ENCODE data around the gene IL16. TPM values are rescaled to one million over a fixed set of nuclear protein-coding genes. Genes with fewer than 3 reads are reported as not detected.

The IL16 gene
- total RNA-seq, 1 experiment from 2014 or later: not detected

DNA sequence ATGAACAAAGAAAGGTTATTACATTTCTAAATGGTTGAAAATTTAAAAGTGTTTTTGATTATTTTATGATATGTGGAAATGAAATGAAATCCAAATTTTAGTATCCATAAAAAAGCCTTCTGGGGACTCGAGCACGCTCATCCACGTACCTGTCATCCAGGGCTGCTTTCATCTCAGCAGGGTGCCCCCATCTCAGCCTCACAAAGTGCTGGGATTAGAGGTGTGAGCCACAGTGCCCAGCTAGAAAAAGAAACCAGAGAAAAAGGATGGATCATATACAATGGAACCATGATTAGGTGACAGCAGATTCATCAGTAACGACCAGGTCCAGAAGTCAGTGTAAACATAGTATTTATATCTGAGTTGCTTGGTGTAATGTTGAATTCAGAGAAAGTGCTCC, 77.6 kb downstream of the IL16 start:
- DNase-seq (ENCODE audit: low read depth): no peak

DNA sequence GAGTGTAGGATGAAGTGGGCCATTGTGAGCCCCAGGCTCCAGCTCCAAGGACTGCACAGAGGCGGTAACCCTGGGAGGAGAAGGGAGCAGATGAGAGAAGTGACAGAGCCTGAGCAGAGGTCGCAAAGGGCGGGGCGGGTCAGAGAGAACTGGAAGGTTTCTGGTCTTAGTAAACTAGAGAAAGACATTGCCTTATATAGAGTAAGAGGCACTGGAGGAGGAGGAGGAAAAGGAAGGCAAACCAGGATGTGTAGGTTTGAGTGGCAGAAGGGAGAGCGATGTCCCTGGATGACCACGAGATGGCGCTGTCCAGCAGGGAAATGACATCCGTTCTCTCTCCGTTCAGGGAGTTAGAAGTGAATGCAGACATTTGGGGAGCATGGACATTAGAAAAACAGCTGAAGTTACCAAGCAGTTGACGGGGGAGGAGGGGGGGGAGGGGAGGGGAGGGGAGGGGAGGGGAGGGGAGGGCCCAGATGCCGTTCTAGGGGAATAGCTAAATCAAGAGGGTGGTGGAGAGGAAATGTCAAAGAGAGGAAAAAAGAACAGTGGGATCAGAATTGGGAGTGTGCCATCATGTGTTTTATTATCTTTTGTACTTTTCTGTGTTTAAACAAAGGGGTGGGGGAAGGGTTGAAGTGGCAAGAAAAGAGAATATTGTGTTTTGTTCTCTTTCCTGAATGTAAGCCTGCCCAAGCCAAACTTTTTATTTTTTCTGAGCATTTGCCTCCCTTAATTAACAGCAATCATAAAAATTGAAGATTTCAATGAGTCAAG, 78.4 kb downstream of the IL16 start:
- DNase-seq (ENCODE audit: low read depth): peak; percentile 83

DNA sequence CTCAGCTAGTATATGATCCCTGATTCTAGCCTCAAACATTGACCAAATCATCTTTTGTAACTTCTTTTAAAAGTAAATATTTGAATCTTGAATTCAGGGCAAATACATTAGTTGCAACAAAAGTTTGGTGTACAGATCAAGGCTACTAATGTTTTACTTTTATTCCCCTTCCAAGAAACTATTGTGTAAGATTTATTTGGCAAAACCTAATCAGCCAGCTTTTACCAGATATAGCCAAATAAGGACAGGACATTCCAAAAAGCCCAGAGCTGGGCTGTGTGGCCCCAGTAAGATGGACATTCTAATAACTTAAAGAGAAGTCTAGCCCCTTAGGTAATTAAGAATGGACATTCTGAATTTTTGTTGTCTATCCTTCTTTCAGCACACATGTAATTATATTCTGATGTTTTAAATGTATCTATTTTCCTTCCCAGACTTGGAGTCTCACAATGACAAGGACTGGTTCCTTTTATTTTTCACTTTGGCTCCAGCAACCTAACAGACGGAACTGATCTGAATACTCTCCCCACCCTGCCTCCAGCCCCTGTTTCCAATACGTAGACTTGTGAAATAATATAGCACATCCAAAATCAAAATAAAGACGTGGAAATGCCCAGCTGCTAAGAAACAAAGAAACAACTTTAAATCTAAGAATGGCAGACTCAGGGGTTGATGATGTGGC, 79.2 kb downstream of the IL16 start:
- DNase-seq (ENCODE audit: low read depth): no peak

DNA sequence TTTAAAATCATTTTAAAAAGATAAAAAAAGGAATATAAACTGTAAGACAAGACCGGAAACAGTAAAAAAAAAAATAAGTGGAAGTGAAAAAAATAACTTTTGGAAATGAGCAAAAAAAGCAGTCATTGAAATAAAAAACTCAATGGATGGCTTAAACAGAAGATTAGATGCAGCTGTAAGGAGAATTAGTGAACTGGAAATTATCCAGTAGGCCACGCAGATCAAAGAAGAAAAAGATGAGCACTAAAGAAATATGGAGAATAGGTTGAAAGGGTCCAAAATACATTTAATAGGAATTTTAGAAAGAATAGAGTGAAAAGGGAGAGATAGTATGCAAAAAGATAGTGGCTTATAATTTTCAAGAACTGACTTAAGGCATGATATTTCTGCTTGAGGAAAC, 80.3 kb downstream of the IL16 start:
- DNase-seq (ENCODE audit: low read depth): no peak

DNA sequence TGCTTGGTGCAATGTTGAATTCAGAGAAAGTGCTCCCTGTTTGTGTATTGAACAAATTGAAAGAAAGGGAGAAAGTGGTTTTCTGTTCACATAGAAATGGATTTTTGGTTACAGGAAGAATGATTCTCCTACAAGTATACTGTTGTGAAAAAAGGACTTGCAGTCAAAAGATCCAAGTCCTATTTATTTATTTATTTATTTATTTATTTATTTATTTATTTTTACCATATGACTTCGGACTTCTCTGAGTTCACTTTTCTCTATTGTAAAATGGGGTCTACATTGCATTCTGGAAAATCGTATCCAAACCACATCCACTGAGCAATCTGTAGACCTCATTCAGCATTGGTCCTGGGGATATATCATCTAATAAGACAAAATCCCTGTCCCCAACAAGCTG, 81.2 kb downstream of the IL16 start:
- no peak for DNase-seq (ENCODE audit: low read depth)

DNA sequence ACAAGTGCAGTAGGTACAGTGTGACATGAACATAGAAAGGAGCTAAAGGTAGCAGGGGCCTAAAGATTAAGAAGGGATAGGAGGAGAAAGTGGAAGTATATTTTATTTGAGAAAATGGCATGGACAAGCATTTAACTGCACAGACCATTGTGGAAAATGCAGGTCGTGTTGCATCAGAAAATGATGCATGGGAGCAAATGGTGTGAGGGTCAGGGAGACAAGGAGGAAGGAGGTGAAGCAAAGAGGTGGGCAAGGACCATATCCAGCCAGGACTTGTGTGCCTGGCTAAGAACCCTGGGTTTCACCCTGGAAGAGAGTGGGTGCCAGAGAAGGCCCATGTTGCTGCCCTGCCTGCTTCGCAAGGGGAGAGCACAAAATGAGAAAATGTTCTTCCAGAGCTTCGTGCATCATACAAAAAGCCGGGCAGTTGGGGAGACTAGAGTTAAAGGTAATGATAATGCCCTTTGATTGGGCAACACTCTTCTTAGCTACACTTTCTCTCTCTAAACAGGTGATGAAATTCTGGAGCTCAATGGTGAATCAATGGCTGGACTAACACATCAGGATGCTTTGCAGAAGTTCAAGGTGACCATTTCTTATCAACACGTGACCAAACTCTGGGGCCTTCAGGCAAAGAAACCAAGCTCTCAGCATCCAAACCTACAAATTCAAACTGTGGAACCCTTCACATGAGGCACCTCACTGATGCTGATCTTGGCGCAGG, 81.8 kb downstream of the IL16 start:
- DNase-seq (ENCODE audit: low read depth): no peak

DNA sequence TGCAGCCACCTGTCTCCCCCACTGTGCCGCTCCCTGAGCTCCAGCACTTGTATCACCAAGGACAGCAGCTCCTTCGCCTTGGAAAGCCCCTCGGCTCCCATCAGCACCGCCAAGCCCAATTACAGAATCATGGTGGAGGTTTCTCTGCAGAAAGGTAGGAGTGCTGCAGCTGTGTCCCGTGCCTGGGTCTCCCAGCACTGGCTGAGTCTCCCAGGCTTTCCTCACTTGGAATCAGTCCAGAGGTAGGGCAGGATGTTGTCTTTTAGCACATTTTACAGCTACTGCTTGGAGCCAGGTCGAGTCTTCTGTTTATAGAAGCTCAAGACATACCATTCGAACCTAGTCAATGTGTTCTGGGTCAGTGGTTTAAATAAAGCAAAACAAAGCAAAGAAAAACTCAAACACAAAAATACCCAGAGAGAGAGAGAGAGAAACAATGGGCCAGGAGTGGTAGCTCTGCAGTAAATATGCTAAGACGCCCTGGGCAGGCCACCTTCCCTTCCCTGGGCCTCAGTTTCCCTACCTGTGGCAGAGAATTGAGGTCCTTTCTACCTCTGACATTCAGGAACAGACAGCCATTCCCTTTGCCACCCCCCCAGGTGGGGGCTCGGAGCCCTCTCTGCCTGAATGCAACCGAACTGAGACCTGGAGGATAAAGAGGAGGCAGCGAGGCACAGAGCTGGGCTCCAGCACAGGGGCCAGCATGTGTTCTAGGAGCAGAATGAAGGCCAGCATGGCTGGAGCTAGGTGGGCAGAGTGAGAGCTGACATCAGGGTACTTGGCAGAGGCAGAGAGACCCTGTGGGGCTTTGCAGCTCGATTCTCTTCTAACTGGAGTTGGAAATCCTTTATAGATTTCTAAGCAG, 83.2 kb downstream of the IL16 start:
- no peak for DNase-seq (ENCODE audit: low read depth)

DNA sequence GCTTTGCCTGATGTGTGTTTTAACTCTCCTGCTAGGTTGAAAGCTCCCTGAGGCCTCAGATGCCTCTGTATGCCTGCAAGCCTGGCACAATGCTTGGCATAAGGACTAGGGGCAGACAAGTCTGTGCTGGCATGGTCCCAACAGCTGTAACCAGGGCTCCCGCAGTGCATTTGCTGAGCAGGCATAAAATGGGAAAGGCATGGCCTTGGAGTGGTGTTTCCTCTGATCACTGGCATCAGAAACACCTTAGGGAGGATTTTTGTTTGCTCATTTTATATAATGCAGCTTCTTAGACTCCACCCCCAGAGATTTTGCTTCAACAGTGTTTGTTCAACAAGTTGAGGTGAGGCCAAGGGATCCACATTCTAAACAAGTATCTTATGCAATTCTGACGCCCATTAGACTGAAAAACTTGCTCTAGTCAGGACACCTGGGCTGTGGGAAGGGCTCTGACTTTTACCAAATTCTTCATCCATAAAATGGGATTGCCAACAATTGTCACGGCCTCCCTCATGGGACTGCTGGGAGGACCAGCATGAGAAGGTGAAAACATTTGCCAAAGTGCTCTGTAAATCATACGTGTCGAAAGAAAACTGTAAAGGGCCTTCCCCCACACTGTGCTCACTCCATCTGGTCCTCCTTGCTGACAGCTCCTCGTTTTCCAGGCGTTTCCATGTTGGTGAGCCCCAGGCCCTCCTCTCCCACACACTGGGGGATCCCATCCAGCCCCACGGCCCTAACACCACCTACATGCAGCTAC, 84.2 kb downstream of the IL16 start:
- DNase-seq (ENCODE audit: low read depth): no peak

DNA sequence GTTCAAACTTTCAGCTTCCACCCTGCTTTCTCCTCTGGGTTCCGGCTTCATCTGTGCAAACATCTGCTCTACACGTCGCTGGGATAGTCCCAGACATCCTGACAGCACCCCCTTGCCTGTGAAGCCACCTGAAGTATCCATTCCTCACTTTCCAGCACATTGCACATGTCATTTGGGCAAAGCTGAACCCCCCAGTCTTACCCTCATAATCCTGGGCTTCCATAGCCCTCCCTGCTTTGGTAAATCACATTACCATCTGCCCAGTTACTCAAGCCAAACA, 84.7 kb downstream of the IL16 start:
- DNase-seq (ENCODE audit: low read depth): no peak

DNA sequence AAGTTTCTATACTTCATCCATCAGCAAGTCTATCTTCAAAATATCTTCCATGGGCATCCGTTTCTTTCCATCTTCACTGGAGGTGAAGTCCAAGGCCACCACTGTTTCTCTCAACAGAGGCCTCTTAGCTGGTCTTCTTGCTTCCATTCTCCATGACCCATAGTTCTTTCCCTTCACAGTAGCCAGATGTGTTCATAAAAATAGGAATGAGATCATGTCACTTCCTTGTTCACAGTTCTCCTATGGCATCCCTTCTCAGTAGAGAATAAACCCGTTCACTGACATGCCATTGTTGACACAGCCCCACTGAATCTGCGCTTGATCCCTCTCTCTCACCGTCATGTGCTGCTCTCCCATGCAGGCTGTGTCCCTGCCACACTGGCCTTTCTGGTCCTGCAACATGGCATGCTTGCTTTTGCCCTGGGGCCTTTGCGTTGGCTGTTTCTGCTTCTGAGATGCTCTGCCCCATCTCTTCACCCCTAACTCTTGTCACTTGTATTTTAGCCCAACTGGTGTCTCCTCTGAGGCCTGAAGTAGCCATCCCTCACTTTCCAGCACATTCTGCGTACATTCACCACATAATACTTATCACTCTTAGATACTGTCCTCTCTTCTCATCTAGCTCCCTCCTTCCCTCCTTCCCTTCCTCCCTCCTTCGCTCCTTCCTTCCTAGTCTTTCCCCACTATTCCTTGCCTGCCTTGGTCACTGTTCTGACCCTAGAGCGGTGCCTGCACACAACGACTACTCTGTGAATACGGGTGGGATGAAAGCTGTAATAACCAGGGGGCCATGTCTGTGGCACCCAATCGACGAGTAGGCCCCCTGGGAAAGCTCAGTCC, 85.3 kb downstream of the IL16 start:
- no peak for DNase-seq (ENCODE audit: low read depth)

DNA sequence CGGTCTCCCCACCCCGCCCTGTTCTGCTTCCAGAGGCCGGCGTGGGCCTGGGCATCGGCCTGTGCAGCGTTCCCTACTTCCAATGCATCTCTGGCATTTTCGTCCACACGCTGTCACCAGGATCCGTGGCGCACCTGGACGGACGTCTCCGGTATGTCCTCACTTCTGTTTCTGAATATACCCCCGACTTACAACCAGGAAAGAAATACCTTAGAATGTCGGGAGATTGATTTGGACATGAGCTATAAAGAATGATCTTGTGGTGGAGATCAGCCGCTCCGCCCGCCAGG, 85.9 kb downstream of the IL16 start:
- no peak for DNase-seq (ENCODE audit: low read depth)

DNA sequence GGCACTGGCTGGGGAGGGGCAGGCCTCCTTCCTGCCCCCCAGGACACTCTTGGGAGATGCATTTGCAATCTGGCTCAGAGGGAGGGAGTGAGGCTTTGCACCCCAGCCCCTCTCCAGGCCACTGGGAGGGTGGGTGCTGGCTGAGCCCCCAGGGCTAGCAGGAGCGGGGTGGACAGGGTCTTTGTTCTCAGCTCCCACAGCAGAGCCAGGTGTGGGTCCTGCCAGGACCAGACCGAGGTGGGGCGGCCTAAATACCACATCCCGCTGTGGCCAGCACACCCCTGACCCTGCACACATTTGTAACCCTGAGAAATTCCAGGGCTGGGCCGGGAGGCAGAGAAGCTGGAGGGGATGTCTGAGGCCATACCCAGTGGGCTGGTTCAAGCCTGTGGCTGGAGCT, 86.2 kb downstream of the IL16 start:
- no peak for DNase-seq (ENCODE audit: low read depth)

DNA sequence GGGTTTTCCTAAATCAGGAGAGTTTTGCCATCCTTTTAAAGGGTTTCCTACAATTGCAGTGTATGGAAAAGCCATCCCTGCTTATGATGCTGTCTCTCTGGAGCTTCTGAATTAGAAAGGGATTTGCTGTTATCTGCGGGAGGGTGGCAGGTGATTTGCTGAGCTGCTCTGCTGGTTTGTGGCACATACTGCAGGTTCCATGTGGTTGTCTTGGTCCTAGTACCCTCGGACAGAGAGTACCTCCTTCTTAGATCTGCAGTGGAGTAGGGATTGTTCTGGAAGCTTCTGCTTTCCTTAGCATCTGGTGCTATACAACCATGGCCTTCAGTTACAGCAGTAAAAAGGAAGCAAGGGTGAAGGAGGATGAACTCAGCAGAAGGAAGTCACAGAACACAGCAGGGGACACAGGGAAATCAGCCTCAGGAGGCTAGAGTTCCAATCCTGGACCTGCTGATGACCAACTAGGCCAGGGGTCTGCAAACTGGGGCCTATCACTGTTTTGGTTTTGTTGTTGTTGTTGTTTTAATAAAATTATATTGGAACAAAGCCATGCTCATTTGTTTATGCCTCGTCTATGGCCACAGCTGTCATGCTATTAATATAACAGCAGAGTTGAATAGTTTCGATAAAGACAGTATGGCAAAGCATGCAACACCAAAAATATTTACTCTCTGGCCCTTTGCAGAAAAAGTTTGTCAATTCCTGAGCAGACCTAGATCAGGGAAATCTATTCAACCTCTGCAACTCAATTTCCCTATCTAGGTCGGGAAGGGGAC, 87.8 kb downstream of the IL16 start:
- no peak for DNase-seq (ENCODE audit: low read depth)

DNA sequence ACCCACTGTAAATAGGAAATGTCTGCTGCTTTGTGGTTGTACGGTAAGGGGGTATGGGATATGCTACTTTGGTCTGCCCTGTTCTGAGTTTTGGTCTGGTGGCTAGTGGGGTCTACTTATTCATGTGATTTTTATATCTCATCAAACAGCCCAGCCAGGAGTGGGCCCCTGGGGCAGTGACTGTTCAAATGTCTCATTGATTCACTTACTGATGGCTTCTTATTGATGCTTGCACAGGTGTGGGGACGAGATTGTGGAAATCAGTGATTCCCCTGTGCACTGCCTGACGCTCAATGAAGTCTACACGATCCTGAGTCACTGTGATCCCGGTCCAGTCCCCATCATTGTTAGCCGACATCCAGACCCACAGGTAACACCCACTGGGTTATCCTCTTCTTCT, 88.8 kb downstream of the IL16 start:
- no peak for DNase-seq (ENCODE audit: low read depth)

DNA sequence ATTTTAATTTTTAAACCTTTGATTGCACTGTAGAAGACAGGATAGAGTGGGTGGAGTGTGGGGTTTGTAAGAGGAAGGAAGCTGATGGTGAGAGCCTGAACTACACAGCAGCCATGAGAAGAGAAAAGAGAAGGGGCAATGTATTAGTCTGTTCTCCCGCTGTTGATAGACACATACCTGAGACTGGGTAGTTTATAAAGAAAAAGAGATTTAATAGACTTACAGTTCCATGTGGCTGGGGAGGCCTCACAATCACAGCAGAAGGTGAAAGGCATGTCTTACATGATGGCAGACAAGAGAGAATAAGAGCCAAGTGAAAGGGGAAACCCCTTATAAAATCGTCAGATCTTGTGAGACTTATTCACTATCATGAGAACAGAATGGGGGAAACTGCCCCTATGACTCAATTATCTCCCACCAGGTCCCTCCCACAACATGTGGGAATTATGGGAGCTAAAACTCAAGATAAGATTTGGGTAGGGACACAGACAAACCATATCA, 90.0 kb downstream of the IL16 start:
- DNase-seq (ENCODE audit: low read depth): no peak

DNA sequence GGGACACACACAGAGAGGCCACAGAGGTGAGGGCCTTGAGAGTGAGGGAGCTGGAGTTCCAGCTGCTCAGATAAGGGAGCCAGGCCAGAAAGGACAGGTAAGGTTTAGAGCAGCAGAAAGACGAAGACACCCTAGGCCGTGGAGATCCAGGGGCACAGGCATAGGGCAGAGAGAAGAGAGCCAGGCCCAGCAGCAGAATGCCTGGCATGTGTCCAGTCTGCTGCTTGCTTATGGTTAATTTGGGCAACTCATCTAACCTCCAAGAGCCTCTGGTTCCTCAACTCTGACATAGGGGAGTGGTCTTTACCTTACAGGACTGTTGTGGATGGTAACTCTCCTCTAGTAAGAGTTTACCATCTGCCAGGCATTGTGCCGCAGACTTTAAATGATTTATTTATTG, 91.4 kb downstream of the IL16 start:
- DNase-seq (ENCODE audit: low read depth): no peak

DNA sequence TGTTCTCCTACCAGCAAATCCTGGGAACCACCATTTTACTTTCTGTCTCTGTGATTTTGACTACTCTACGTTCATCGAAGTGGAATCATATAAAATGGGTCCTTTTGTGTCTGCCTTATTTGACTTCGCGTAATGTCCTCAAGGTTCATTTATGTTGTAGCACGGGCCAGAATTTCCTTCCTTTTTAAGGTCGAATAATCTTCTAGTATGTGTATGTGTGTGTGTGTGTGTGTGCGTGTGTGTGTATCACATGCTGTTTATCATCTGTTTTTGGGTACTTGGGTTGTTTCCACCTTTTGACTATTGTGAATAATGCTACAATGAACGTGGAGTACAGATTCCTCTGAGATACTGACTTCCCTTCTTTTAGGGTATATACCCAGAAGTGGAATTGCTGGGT, 91.9 kb downstream of the IL16 start:
- no peak for DNase-seq (ENCODE audit: low read depth)

DNA sequence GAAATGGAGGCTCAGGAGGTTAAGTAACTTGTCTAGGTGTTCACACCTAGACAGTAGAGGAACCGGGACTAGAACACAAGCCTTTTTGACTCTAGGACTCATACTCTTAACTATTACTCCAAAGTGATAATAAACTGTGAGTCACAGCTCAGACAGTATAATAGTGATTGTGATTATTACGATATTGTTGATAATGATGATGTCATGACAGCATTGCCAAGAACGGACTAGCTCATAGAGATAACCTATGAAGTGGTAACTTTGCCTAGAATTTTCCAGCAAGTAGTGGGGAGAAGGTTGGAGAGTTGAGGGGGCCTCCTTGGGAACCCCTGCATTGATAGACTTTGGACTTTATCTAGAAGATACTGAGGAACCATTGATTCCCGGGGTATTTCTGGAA, 93.2 kb downstream of the IL16 start:
- DNase-seq (ENCODE audit: low read depth): no peak

DNA sequence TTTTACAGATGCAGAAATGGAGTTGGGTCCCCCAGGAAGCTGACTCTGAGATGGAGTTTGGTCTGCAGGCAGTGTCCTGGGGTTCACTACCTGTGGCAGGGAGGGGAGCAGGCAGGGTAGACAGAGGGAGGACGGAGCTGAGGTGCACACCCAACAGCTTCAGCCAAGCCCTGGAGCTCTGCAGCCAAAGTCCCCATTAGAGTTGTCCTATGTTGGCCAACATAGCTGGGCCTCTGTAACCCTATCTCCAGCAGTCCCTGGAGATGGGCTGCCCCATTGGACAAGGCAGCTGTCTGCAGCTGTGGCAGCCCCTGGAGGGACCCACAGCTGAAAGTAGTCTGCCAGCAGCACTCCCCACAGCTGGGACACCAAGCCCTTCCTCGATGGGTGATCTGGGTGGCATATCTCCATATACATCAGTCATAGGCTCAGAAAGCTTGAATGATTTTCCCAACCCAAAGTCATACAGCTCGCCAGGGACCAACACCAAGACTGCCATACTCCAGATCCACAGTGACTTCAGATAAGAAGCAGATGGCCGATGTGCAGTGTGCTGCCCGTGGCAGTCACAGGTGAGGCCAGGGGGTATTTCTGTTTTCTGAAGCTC, 95.3 kb downstream of the IL16 start:
- no peak for DNase-seq (ENCODE audit: low read depth)
